Neural progenitor cell (in vitro differentiated cells): ENCODE data around the gene PAPLN.

Experiments used
- EZH2phosphoT487 ChIP-seq: fragments of 200-600 bp; sonication (generic); IDR thresholded peaks from 2 replicates; pipeline ENCODE4 v1.6.1; 2017; ENCODE audit warnings: antibody characterized with exemption
- TF ChIP-seq, protein P1 (sequence below): fragments of 200-600 bp; sonication (generic); IDR thresholded peaks from 2 replicates; pipeline ENCODE4 v1.5.1; 2017; ENCODE audit warnings: antibody characterized with exemption, mild to moderate bottlenecking

DNA sequence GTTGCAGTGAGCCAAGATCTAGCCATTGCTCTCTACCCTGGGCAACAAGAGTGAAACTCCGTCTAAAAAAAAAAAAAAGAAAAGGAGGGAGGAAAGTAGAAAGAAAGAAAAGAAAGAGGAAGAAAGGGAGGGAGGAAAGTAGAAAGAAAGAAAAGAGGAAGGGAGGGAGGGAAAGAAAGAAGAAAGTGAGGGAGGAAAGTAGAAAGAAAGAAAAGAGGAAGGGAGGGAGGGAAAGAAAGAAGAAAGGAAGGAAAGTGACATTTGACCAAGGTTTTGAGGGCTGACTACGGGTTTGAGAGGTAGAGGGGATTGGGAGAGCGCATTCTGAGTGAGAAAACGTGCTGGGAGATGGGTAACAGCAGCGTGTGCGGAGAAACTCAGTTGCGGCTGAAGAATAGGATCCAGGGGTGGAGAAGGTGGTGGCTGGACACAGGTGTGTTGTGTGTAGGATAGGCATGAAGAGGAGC, 521 bp upstream of the PAPLN start:
- TF ChIP-seq, protein P1, sequence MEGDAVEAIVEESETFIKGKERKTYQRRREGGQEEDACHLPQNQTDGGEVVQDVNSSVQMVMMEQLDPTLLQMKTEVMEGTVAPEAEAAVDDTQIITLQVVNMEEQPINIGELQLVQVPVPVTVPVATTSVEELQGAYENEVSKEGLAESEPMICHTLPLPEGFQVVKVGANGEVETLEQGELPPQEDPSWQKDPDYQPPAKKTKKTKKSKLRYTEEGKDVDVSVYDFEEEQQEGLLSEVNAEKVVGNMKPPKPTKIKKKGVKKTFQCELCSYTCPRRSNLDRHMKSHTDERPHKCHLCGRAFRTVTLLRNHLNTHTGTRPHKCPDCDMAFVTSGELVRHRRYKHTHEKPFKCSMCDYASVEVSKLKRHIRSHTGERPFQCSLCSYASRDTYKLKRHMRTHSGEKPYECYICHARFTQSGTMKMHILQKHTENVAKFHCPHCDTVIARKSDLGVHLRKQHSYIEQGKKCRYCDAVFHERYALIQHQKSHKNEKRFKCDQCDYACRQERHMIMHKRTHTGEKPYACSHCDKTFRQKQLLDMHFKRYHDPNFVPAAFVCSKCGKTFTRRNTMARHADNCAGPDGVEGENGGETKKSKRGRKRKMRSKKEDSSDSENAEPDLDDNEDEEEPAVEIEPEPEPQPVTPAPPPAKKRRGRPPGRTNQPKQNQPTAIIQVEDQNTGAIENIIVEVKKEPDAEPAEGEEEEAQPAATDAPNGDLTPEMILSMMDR: no peak
- no peak for TF ChIP-seq EZH2phosphoT487
